HG02610 (cell line): ENCODE results near the gene BOD1L1.
A peak's percentile ranks its signal among the peaks of the same experiment; 100 is the strongest.

ENCODE experiments used
- ATAC-seq: cut with Tn5 transposase; IDR thresholded peaks from one replicate; pipeline ENCODE4 v1.9.1; 2021; ENCODE audit warnings: mild to moderate bottlenecking, moderate library complexity; ENCODE audit not compliant: unreplicated experiment

The BOD1L1 gene

DNA sequence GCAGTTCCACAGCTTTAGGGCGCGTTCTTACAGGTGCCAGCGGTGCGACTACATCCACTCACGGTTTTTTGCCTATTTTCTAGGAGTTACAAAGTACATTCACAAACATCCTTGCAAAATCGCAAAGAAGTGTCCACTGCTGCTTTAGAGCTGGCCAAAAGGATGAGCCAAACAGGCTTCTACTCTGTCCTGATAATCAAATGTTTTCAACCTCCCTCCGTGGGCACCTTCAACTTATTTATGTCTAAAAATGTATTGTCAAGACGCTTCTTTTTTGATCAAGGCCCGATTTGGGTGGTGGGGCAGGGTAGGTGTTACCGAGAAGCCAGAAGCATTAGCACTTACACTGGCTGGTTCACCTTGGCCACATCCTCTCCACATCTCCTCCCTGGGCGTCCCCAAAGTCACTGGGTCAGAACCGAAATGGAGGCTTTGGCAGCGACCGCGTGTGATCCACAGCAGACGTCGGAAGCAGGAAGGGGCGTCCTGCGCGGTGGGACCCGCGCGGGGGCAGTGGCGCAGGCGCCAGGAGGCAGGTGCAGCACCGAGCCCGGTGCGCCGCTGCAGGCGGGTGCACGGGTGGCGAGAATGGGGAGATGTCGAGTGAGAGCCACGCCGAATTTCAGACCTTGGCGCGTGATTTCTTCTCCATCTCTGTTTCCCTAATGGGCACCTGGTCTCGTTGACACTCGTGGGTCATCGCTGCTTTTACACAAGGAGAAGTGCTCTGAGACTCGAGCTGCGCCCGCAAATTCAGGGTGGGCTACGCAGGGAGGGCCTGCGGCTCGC lies 100.1 kb downstream of the BOD1L1 start:
- peak; percentile 24 for ATAC-seq

- ATAC-seq = no peak
These were observed 100.9 kb downstream of the BOD1L1 start for GRCh38 chr4:13526658-13527057.

- no peak for ATAC-seq
These were observed 101.8 kb downstream of the BOD1L1 start for GRCh38 chr4:13525606-13526281.

DNA sequence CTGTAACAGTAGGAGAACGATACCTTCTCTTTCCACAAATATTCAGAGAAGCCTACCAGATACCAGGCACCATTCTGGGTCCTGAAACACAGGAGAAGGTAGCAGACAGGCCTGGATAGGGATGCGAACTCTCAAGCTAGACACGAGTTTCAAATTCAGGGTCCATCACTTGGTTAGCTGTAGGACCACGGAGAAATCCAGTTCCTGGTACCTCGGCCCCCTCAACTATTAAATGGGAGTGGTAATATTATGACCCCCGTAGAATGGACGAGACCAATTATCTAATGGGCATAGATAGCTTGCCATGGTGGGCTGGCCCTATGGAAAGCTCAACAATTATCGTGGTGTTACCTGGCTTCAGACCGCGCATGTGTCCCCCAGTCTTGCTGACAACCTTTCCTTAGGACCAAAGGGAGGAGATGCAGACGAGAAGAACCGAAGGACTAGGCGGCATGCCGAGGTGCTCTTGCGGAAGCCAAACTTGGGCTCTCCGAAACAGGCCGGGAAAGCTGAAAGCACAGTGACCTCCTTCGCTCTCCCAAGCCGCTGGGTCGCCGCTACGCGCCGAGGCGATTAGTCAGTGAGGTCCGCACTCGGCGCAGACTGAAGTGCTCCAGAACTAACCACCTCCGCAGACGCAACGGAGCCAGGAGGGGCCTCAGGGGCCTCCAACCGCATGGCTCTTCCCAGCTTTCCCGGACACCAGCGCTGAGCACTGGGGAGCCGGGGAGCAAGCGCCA lies 102.9 kb downstream of the BOD1L1 start:
- ATAC-seq = no peak

GRCh38 chr4:13523591-13524503 lies 103.7 kb downstream of the BOD1L1 start:
- ATAC-seq = no peak

DNA sequence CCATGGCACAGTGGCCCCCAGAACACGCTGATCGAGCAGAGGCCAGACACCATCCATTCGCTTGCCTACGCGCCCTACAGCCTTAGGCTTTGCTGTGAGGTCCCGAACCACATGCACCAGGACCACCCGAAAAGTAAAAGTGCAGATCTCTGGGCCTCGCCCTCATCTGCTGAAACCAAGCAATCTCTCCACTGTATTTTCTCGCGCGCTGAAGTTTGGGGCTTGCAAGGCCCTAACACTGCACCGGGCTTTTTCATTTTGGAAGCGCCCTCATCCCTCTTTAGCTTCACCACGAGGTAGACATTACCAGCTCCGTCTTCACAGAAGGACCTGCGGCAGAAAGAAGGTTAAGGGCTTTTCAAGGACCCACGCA lies 104.4 kb downstream of the BOD1L1 start:
- no peak for ATAC-seq

- ATAC-seq = no peak
These were observed 105.0 kb downstream of the BOD1L1 start for GRCh38 chr4:13522282-13523104.

GRCh38 chr4:13521047-13521446 lies 106.5 kb downstream of the BOD1L1 start:
- no peak for ATAC-seq
